ENCODE results near the gene ERC2.

DNA sequence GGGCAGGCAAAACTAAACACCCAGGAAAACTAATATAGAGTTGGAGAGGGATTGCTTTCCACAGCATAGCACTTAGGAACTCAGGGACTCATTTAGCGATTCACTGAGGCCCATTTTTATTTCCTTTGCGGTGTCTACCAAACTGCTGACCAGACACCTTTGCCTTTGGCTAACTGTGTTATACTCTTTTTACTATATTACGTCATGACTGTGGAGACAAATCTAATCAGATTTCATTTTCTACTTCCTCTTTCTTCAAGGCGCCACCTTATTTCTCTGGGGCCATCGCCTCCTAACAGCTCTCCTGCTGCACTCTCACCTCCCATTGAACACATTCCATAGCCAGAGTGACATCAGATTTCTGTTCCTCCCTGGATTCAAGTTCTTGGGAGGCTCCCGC lies 765.4 kb downstream of the ERC2 start:
- no peak for TF ChIP-seq GATA2 (IDR thresholded peaks at IDR 0.05; ENCODE audit: low read depth, low read length)
- TF ChIP-seq GATA3 (IDR thresholded peaks at IDR 0.05; ENCODE audit: low read depth, low read length): no peak

All from SH-SY5Y (cell line).